Activated CD4-positive, alpha-beta T cell treated with anti-CD3 and anti-CD28 coated beads, Interleukin-2, amount 10 ng/mL, durations not matched to agents 7 days and 5 days (primary cell): ENCODE results near the gene GDAP1L1. TPM values are rescaled to one million over a fixed set of nuclear protein-coding genes. Genes with fewer than 3 reads are reported as not detected.

Experiments used
- CTCF ChIA-PET: fragments of 350-600 bp; sonication (Branson Sonifier 250); formaldehyde crosslinking; loops from one replicate; lab custom pipeline; 2021; ENCODE audit warnings: antibody characterized with exemption; lab: Charles Lee
- POLR2A ChIA-PET: fragments of 350-600 bp; sonication (Branson Sonifier 250); formaldehyde crosslinking; loops from one replicate; lab custom pipeline; 2021; ENCODE audit warnings: antibody characterized with exemption; lab: Charles Lee
- DNase-seq: peaks from one replicate; pipeline ENCODE4 v3.0.0-alpha.2; 2020
- H3K27ac Mint-ChIP-seq: one replicate; pipeline ENCODE4 v1.8.0; 2021; ENCODE audit warnings: mild to moderate bottlenecking, moderate library complexity, mixed read lengths
- H3K27me3 Mint-ChIP-seq: one replicate; pipeline ENCODE4 v1.8.0; 2021; ENCODE audit warnings: mixed read lengths
- H3K36me3 Mint-ChIP-seq: one replicate; pipeline ENCODE4 v1.8.0; 2021; ENCODE audit warnings: low read depth, mixed read lengths
- H3K4me1 Mint-ChIP-seq: one replicate; pipeline ENCODE4 v1.8.0; 2021; ENCODE audit warnings: mixed read lengths
- H3K4me3 Mint-ChIP-seq: one replicate; pipeline ENCODE4 v1.8.0; 2021; ENCODE audit warnings: mild to moderate bottlenecking, moderate library complexity, mixed read lengths
- H3K9me3 Mint-ChIP-seq: one replicate; pipeline ENCODE4 v1.8.0; 2021; ENCODE audit warnings: mixed read lengths
- total RNA-seq, 2 experiments: library from RNA; stranded (reverse); gene quantifications; one replicate each; pipeline ENCODE4 v1.2.3, GENCODE V29; 2021

Gene GDAP1L1
- total RNA-seq, 2 experiments from 2014 or later, result not detected

GRCh38 chr20:44271915-44272663 lies 25.0 kb downstream of the GDAP1L1 start:
- no peak overlapping the region for H3K4me3 Mint-ChIP-seq
- no peaks in the 10 kb centered on the region for H3K9me3 Mint-ChIP-seq
- no peaks in the 10 kb centered on the region for H3K36me3 Mint-ChIP-seq
- H3K4me1 Mint-ChIP-seq, result no peaks in the 10 kb centered on the region
- CTCF ChIA-PET, result interaction anchor here (0.6 kb wide), 1 partner anchor 510 kb away, joined by 5 read pairs; no protein-coding TSS in a partner anchor
- H3K27me3 Mint-ChIP-seq, result no peaks in the 10 kb centered on the region
- POLR2A ChIA-PET, result no interaction called here
- no peak overlapping the region for H3K27ac Mint-ChIP-seq
- DNase-seq, result no peak

- Mint-ChIP-seq H3K27ac (no peak overlapping the region), H3K4me3 (no peak overlapping the region), H3K27me3 (no peaks in the 10 kb centered on the region), H3K36me3 (no peaks in the 10 kb centered on the region), H3K4me1 (no peaks in the 10 kb centered on the region), H3K9me3 (no peaks in the 10 kb centered on the region)
- no peak for DNase-seq
- POLR2A ChIA-PET, result no interaction called here
- CTCF ChIA-PET, result interaction anchor here (1.1 kb wide), 1 partner anchor 8 kb away, joined by 3 read pairs; no protein-coding TSS in a partner anchor
These were observed 26.4 kb downstream of the GDAP1L1 start for GRCh38 chr20:44273231-44274215.

- H3K27me3 Mint-ChIP-seq, result no peaks in the 10 kb centered on the region
- no peaks in the 10 kb centered on the region for H3K36me3 Mint-ChIP-seq
- H3K4me3 Mint-ChIP-seq, result no peak overlapping the region
- no peaks in the 10 kb centered on the region for H3K4me1 Mint-ChIP-seq
- H3K9me3 Mint-ChIP-seq, result no peaks in the 10 kb centered on the region
- CTCF ChIA-PET, result interaction anchor here (1.9 kb wide), 1 partner anchor 8 kb away, joined by 3 read pairs; no protein-coding TSS in a partner anchor
- POLR2A ChIA-PET, result no interaction called here
- DNase-seq, result no peak
- H3K27ac Mint-ChIP-seq, result no peak overlapping the region
These were observed 27.4 kb downstream of the GDAP1L1 start for GRCh38 chr20:44274303-44275017.

- CTCF ChIA-PET, result interaction anchor here (1.3 kb wide), 1 partner anchor 14 kb away, joined by 3 read pairs; no protein-coding TSS in a partner anchor
- Mint-ChIP-seq H3K4me1 (no peaks in the 10 kb centered on the region), H3K36me3 (no peaks in the 10 kb centered on the region), H3K9me3 (no peaks in the 10 kb centered on the region), H3K4me3 (no peak overlapping the region), H3K27me3 (no peaks in the 10 kb centered on the region), H3K27ac (no peak overlapping the region)
- POLR2A ChIA-PET, result no interaction called here
- DNase-seq, result no peak
These were observed 32.1 kb downstream of the GDAP1L1 start for GRCh38 chr20:44279228-44279627.

GRCh38 chr20:44280387-44280786 lies 33.3 kb downstream of the GDAP1L1 start:
- Mint-ChIP-seq H3K27ac (no peak overlapping the region), H3K4me1 (no peaks in the 10 kb centered on the region), H3K9me3 (no peaks in the 10 kb centered on the region), H3K4me3 (no peak overlapping the region), H3K36me3 (no peaks in the 10 kb centered on the region), H3K27me3 (no peaks in the 10 kb centered on the region)
- ChIA-PET POLR2A (no interaction called here), CTCF (interaction anchor here (1.3 kb wide), 1 partner anchor 15 kb away, joined by 3 read pairs; no protein-coding TSS in a partner anchor)
- no peak for DNase-seq

- H3K9me3 Mint-ChIP-seq, result no peaks in the 10 kb centered on the region
- ChIA-PET POLR2A (no interaction called here), CTCF (interaction anchor here (1.2 to 1.4 kb wide), 3 partner anchors 7 to 29 kb away, joined by 3 to 4 read pairs (median 3); partner anchors contain the start of gene FITM2)
- no peak for DNase-seq
- no peaks in the 10 kb centered on the region for H3K36me3 Mint-ChIP-seq
- H3K4me1 Mint-ChIP-seq, result no peaks in the 10 kb centered on the region
- no peaks in the 10 kb centered on the region for H3K27me3 Mint-ChIP-seq
- H3K27ac Mint-ChIP-seq, result no peak overlapping the region
- H3K4me3 Mint-ChIP-seq, result no peak overlapping the region
These were observed 35.1 kb downstream of the GDAP1L1 start for GRCh38 chr20:44282192-44282591.

- no peaks in the 10 kb centered on the region for H3K4me1 Mint-ChIP-seq
- no peak overlapping the region for H3K4me3 Mint-ChIP-seq
- POLR2A ChIA-PET, result no interaction called here
- no peak for DNase-seq
- no peaks in the 10 kb centered on the region for H3K36me3 Mint-ChIP-seq
- H3K9me3 Mint-ChIP-seq, result no peaks in the 10 kb centered on the region
- H3K27ac Mint-ChIP-seq, result no peak overlapping the region
- CTCF ChIA-PET, result no interaction called here
- no peaks in the 10 kb centered on the region for H3K27me3 Mint-ChIP-seq
These were observed 36.9 kb downstream of the GDAP1L1 start for GRCh38 chr20:44284032-44284431.

GRCh38 chr20:44287272-44288097 lies 40.4 kb downstream of the GDAP1L1 start:
- H3K4me1 Mint-ChIP-seq, result no peaks in the 10 kb centered on the region
- POLR2A ChIA-PET, result no interaction called here
- no peaks in the 10 kb centered on the region for H3K9me3 Mint-ChIP-seq
- H3K27ac Mint-ChIP-seq, result no peak overlapping the region
- H3K36me3 Mint-ChIP-seq, result no peaks in the 10 kb centered on the region
- no peak for DNase-seq
- CTCF ChIA-PET, result no interaction called here
- no peaks in the 10 kb centered on the region for H3K27me3 Mint-ChIP-seq
- H3K4me3 Mint-ChIP-seq, result no peak overlapping the region

- peak; percentile 24 for DNase-seq
- Mint-ChIP-seq H3K9me3 (no peaks in the 10 kb centered on the region), H3K4me1 (no peaks in the 10 kb centered on the region), H3K36me3 (no peaks in the 10 kb centered on the region), H3K4me3 (no peak overlapping the region), H3K27ac (no peak overlapping the region), H3K27me3 (no peaks in the 10 kb centered on the region)
- POLR2A ChIA-PET, result no interaction called here
- CTCF ChIA-PET, result no interaction called here
These were observed 41.1 kb downstream of the GDAP1L1 start for GRCh38 chr20:44288252-44288651.

GRCh38 chr20:44291754-44292153 lies 44.6 kb downstream of the GDAP1L1 start:
- Mint-ChIP-seq H3K4me3 (no peak overlapping the region), H3K4me1 (no peaks in the 10 kb centered on the region), H3K36me3 (no peaks in the 10 kb centered on the region), H3K27ac (no peak overlapping the region), H3K27me3 (no peaks in the 10 kb centered on the region), H3K9me3 (no peaks in the 10 kb centered on the region)
- no peak for DNase-seq
- ChIA-PET POLR2A (no interaction called here), CTCF (interaction anchor here (1.0 kb wide), 1 partner anchor 19 kb away, joined by 4 read pairs; the partner anchor contains the start of gene FITM2)

- no peaks in the 10 kb centered on the region for H3K9me3 Mint-ChIP-seq
- no peak overlapping the region for H3K27ac Mint-ChIP-seq
- no peaks in the 10 kb centered on the region for H3K4me1 Mint-ChIP-seq
- no peaks in the 10 kb centered on the region for H3K36me3 Mint-ChIP-seq
- no peaks in the 10 kb centered on the region for H3K27me3 Mint-ChIP-seq
- CTCF ChIA-PET, result interaction anchor here (1.9 kb wide), 1 partner anchor 15 kb away, joined by 5 read pairs; the partner anchor contains the start of gene FITM2
- H3K4me3 Mint-ChIP-seq, result no peak overlapping the region
- POLR2A ChIA-PET, result interaction anchor here (0.6 kb wide), 1 partner anchor 9 kb away, joined by 3 read pairs; no protein-coding TSS in a partner anchor
- no peak for DNase-seq
These were observed 48.9 kb downstream of the GDAP1L1 start for GRCh38 chr20:44296011-44296410.
